ENCODE measurements around the gene ZEB1. TPM values are rescaled to one million over a fixed set of nuclear protein-coding genes. Genes with fewer than 3 reads are reported as not detected.
"Not testable (repeated sequence)": the region's sequence is repeated elsewhere in the genome, so short reads cannot be mapped to it uniquely, and the experiment has no call there.

Gene ZEB1
- total and polyA plus RNA-seq, 4 donors, result 61.7 to 113 (median 101) TPM

- no peaks in the 10 kb centered on the region for H3K4me1 ChIP-seq (ENCODE audit: control insufficient read depth, insufficient read depth, low read length)
- H3K36me3 ChIP-seq (ENCODE audit: control insufficient read depth, insufficient read depth, low read length), result peaks cover 8% of the 10 kb centered on the region
- 92% methylated on average over 10 of the region's 11 CpGs for WGBS (ENCODE audit: insufficient coverage)
- no peak overlapping the region for H3K4me3 ChIP-seq (ENCODE audit: low read depth, low read length)
- no peak for DNase-seq (ENCODE audit: low read depth in 4 of 6, low spot score in 6 of 6)
- H3K27me3 ChIP-seq (ENCODE audit: control insufficient read depth, insufficient read depth, low read length), result no peaks in the 10 kb centered on the region
- H3K9me3 ChIP-seq (ENCODE audit: control insufficient read depth, insufficient read depth, low read length), result no peaks in the 10 kb centered on the region
- no peak overlapping the region for H3K27ac ChIP-seq (ENCODE audit: low read depth, low read length)
Observed at GRCh38 chr10:31526681-31527080, 207.7 kb downstream of the ZEB1 start.

- no peaks in the 10 kb centered on the region for H3K27me3 ChIP-seq (ENCODE audit: control insufficient read depth, insufficient read depth, low read length)
- no peaks in the 10 kb centered on the region for H3K4me1 ChIP-seq (ENCODE audit: control insufficient read depth, insufficient read depth, low read length)
- no peak overlapping the region for H3K4me3 ChIP-seq (ENCODE audit: low read depth, low read length)
- H3K36me3 ChIP-seq (ENCODE audit: control insufficient read depth, insufficient read depth, low read length), result peaks cover 8% of the 10 kb centered on the region
- no peak for DNase-seq (ENCODE audit: low read depth in 4 of 6, low spot score in 6 of 6)
- H3K9me3 ChIP-seq (ENCODE audit: control insufficient read depth, insufficient read depth, low read length), result peaks cover under 1% of the 10 kb centered on the region
- H3K27ac ChIP-seq (ENCODE audit: low read depth, low read length), result no peak overlapping the region
Observed at GRCh38 chr10:31528831-31529230, 209.8 kb downstream of the ZEB1 start.

- no peak overlapping the region for H3K27ac ChIP-seq (ENCODE audit: low read depth, low read length)
- WGBS (ENCODE audit: insufficient coverage), result 90% methylated on average over 3 of the region's 3 CpGs
- H3K4me3 ChIP-seq (ENCODE audit: low read depth, low read length), result no peak overlapping the region
- no peak for DNase-seq (ENCODE audit: low read depth in 4 of 6, low spot score in 6 of 6)
- no peaks in the 10 kb centered on the region for H3K4me1 ChIP-seq (ENCODE audit: control insufficient read depth, insufficient read depth, low read length)
- H3K36me3 ChIP-seq (ENCODE audit: control insufficient read depth, insufficient read depth, low read length), result no peaks in the 10 kb centered on the region
- H3K27me3 ChIP-seq (ENCODE audit: control insufficient read depth, insufficient read depth, low read length), result no peaks in the 10 kb centered on the region
- peaks cover 5% of the 10 kb centered on the region for H3K9me3 ChIP-seq (ENCODE audit: control insufficient read depth, insufficient read depth, low read length)
Observed at GRCh38 chr10:31536302-31536701, 217.3 kb downstream of the ZEB1 start.

GRCh38 chr10:31549896-31550295, 230.9 kb downstream of the ZEB1 start:
- H3K4me3 ChIP-seq (ENCODE audit: low read depth, low read length), result no peak overlapping the region
- H3K27ac ChIP-seq (ENCODE audit: low read depth, low read length), result no peak overlapping the region
- no peaks in the 10 kb centered on the region for H3K27me3 ChIP-seq (ENCODE audit: control insufficient read depth, insufficient read depth, low read length)
- DNase-seq (ENCODE audit: low read depth in 4 of 6, low spot score in 6 of 6), result peak in 1 of 6 donors; percentile 38
- no peaks in the 10 kb centered on the region for H3K4me1 ChIP-seq (ENCODE audit: control insufficient read depth, insufficient read depth, low read length)
- 100% methylated on average over 1 of the region's 2 CpGs for WGBS (ENCODE audit: insufficient coverage)
- peaks cover 3% of the 10 kb centered on the region for H3K9me3 ChIP-seq (ENCODE audit: control insufficient read depth, insufficient read depth, low read length)
- H3K36me3 ChIP-seq (ENCODE audit: control insufficient read depth, insufficient read depth, low read length), result no peaks in the 10 kb centered on the region

- H3K4me1 ChIP-seq (ENCODE audit: control insufficient read depth, insufficient read depth, low read length), result no peaks in the 10 kb centered on the region
- no peak overlapping the region for H3K27ac ChIP-seq (ENCODE audit: low read depth, low read length)
- no peak overlapping the region for H3K4me3 ChIP-seq (ENCODE audit: low read depth, low read length)
- H3K27me3 ChIP-seq (ENCODE audit: control insufficient read depth, insufficient read depth, low read length), result no peaks in the 10 kb centered on the region
- WGBS (ENCODE audit: insufficient coverage), result 84% methylated on average over 2 of the region's 2 CpGs
- peaks cover 17% of the 10 kb centered on the region for H3K9me3 ChIP-seq (ENCODE audit: control insufficient read depth, insufficient read depth, low read length)
- DNase-seq (ENCODE audit: low read depth in 4 of 6, low spot score in 6 of 6), result no peak
- no peaks in the 10 kb centered on the region for H3K36me3 ChIP-seq (ENCODE audit: control insufficient read depth, insufficient read depth, low read length)
Observed at GRCh38 chr10:31554556-31554955, 235.5 kb downstream of the ZEB1 start.

- no peak for DNase-seq (ENCODE audit: low read depth in 4 of 6, low spot score in 6 of 6)
- Histone ChIP-seq H3K4me3 (ENCODE audit: low read depth, low read length) (no peak overlapping the region), H3K9me3 (ENCODE audit: control insufficient read depth, insufficient read depth, low read length) (peaks cover 16% of the 10 kb centered on the region), H3K27me3 (ENCODE audit: control insufficient read depth, insufficient read depth, low read length) (no peaks in the 10 kb centered on the region), H3K27ac (ENCODE audit: low read depth, low read length) (no peak overlapping the region), H3K36me3 (ENCODE audit: control insufficient read depth, insufficient read depth, low read length) (no peaks in the 10 kb centered on the region), H3K4me1 (ENCODE audit: control insufficient read depth, insufficient read depth, low read length) (no peaks in the 10 kb centered on the region)
- WGBS (ENCODE audit: insufficient coverage), result no CpG with 5 or more reads among the region's 1 CpG
Observed at GRCh38 chr10:31557854-31558253, 238.8 kb downstream of the ZEB1 start.

GRCh38 chr10:31568252-31568861, 249.3 kb downstream of the ZEB1 start:
- not testable (repeated sequence) for H3K4me3 ChIP-seq (ENCODE audit: low read depth, low read length); H3K9me3 ChIP-seq (ENCODE audit: control insufficient read depth, insufficient read depth, low read length); H3K27ac ChIP-seq (ENCODE audit: low read depth, low read length); H3K36me3 ChIP-seq (ENCODE audit: control insufficient read depth, insufficient read depth, low read length); H3K27me3 ChIP-seq (ENCODE audit: control insufficient read depth, insufficient read depth, low read length); DNase-seq (ENCODE audit: low read depth in 4 of 6, low spot score in 6 of 6); H3K4me1 ChIP-seq (ENCODE audit: control insufficient read depth, insufficient read depth, low read length)
- 92% methylated on average over 2 of the region's 3 CpGs for WGBS (ENCODE audit: insufficient coverage)

GRCh38 chr10:31574577-31574976, 255.6 kb downstream of the ZEB1 start:
- Histone ChIP-seq H3K9me3 (ENCODE audit: control insufficient read depth, insufficient read depth, low read length) (no peaks in the 10 kb centered on the region), H3K4me1 (ENCODE audit: control insufficient read depth, insufficient read depth, low read length) (no peaks in the 10 kb centered on the region), H3K4me3 (ENCODE audit: low read depth, low read length) (no peak overlapping the region), H3K36me3 (ENCODE audit: control insufficient read depth, insufficient read depth, low read length) (no peaks in the 10 kb centered on the region), H3K27ac (ENCODE audit: low read depth, low read length) (no peak overlapping the region), H3K27me3 (ENCODE audit: control insufficient read depth, insufficient read depth, low read length) (no peaks in the 10 kb centered on the region)
- 42% methylated on average over 2 of the region's 2 CpGs for WGBS (ENCODE audit: insufficient coverage)
- no peak for DNase-seq (ENCODE audit: low read depth in 4 of 6, low spot score in 6 of 6)

GRCh38 chr10:31578181-31578852, 259.3 kb downstream of the ZEB1 start:
- no peak for DNase-seq (ENCODE audit: low read depth in 4 of 6, low spot score in 6 of 6)
- H3K9me3 ChIP-seq (ENCODE audit: control insufficient read depth, insufficient read depth, low read length), result no peaks in the 10 kb centered on the region

GRCh38 chr10:31578951-31579350, 259.9 kb downstream of the ZEB1 start:
- 93% methylated on average over 4 of the region's 4 CpGs for WGBS (ENCODE audit: insufficient coverage)
- no peak overlapping the region for H3K4me3 ChIP-seq (ENCODE audit: low read depth, low read length)
- H3K27me3 ChIP-seq (ENCODE audit: control insufficient read depth, insufficient read depth, low read length), result no peaks in the 10 kb centered on the region
- no peak overlapping the region for H3K27ac ChIP-seq (ENCODE audit: low read depth, low read length)
- no peaks in the 10 kb centered on the region for H3K36me3 ChIP-seq (ENCODE audit: control insufficient read depth, insufficient read depth, low read length)
- H3K9me3 ChIP-seq (ENCODE audit: control insufficient read depth, insufficient read depth, low read length), result no peaks in the 10 kb centered on the region
- no peak for DNase-seq (ENCODE audit: low read depth in 4 of 6, low spot score in 6 of 6)
- peaks cover 15% of the 10 kb centered on the region for H3K4me1 ChIP-seq (ENCODE audit: control insufficient read depth, insufficient read depth, low read length)

More at GRCh38 chr10:31578181-31578852, 259.3 kb downstream of the ZEB1 start:
- H3K27ac ChIP-seq (ENCODE audit: low read depth, low read length), result no peak overlapping the region
- H3K27me3 ChIP-seq (ENCODE audit: control insufficient read depth, insufficient read depth, low read length), result no peaks in the 10 kb centered on the region
- H3K4me3 ChIP-seq (ENCODE audit: low read depth, low read length), result no peak overlapping the region
- no peaks in the 10 kb centered on the region for H3K36me3 ChIP-seq (ENCODE audit: control insufficient read depth, insufficient read depth, low read length)
- H3K4me1 ChIP-seq (ENCODE audit: control insufficient read depth, insufficient read depth, low read length), result peaks cover 10% of the 10 kb centered on the region
- WGBS (ENCODE audit: insufficient coverage), result 84% methylated on average over 2 of the region's 3 CpGs
